Midbrain (tissue), 1 donor: ENCODE measurements around the gene AFAP1L1.
A peak's percentile ranks its signal among the peaks of the same experiment; 100 is the strongest.
"Not testable (repeated sequence)": the region's sequence is repeated elsewhere in the genome, so short reads cannot be mapped to it uniquely, and the experiment has no call there.

ENCODE experiments used
- DNase-seq: peaks from one replicate; lab custom pipeline; 2025; lab: John Stamatoyannopoulos, UW

AFAP1L1 gene

DNA sequence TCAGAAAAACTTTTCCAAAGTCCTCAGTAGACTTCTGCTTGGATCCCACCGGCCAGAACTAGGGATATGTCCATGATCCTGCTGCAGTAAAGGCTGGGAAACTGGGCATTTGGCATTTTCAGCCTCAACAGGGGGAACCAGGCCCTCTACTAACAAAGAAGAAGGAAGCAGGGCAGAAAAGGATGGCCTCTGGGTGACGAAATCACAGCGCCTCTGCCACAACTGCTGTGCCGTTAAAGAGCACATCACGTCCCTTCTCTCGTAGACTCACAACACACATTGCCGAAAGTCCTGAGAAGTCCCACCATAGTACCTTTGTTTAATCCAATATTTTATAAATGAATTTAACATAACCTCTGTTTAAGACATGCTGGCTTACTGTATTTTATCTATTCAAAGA, 10.4 kb upstream of the AFAP1L1 start:
- DNase-seq = no peak

DNA sequence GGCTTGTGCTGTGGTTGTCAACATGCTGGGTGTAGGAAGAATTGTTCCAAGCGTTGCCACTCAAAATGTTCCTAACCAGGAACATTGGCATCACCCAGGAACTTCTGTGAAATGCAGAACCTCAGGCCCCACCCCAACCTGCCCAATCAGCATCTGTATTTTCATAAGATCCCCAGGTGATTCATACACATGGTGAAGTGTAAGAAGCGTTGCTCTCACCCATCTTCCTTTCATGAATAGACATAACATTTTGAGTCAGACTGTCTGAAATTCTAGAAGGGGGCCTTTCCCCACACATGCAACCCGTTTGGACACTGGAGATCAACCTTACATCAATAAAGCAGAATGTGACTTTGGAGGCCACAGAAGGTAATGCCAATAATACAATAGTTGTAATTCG, 9.3 kb upstream of the AFAP1L1 start:
- no peak for DNase-seq

DNA sequence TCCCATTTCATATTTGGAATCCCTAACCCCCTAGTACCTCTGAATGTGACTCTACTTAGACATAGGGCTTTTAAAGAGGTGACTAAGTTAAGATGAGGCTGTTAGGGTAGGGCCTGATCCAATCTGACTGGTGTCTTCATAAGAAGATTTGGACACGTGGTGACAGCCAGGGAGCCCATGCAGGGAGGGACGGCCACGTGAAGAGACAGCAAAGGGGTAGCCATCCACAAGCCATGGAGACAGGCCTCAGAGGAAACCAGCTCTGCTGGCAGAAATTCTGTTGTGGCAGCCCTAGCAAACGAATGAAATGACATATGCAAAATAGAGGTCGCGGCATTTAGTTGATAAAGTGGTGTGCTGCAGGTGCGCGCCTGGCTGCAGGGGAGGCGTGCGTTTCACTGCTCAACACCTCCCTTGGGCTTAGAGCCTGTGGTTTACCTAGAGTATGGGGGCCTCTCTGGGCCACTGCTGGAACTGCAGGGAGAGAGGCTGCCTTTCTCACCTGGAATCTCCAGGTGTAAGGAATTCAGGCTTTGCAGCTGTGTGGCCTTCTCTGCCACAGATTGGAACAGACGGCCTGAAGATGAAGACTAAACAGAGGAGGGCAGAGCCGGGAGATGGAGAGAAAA, 7.1 kb upstream of the AFAP1L1 start:
- DNase-seq = no peak

DNA sequence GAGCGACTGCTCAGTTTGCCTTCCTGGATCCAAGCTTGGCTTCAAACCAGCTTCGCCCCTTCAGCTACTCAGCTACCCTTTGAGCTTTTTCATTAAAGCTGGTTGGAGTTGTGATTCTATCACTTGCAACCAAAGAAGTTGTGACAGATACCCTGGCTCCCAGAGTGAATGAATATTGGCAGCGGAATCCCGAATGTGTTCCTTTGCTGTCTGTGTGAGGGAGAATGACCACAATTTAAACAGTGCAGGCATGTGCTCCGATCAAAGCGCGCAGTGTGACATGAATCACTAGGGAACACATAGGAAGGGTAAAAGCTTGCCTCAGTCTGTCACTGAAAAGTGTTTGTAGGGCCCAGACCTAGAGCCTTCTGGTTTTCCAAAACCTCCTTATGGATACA, 6.6 kb upstream of the AFAP1L1 start:
- DNase-seq = no peak

DNA sequence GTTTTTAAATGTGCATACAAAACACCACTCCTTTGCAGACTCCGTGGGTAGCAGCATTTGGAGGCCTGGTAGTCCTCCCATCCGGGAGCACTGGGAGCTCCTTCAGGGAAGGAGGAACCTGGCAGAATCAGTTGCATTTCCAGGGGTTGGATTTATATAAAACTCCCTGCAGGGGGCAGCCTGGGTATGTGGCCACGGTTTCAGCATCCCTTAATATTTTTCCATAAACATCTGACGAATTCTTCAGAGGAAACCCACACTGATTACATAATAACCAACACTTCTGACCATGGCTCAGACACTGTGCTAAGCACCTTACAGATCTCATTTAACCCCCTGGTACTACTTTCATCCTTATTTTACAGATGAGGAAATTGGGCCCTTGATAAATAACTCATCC, 6.1 kb upstream of the AFAP1L1 start:
- no peak for DNase-seq

DNA sequence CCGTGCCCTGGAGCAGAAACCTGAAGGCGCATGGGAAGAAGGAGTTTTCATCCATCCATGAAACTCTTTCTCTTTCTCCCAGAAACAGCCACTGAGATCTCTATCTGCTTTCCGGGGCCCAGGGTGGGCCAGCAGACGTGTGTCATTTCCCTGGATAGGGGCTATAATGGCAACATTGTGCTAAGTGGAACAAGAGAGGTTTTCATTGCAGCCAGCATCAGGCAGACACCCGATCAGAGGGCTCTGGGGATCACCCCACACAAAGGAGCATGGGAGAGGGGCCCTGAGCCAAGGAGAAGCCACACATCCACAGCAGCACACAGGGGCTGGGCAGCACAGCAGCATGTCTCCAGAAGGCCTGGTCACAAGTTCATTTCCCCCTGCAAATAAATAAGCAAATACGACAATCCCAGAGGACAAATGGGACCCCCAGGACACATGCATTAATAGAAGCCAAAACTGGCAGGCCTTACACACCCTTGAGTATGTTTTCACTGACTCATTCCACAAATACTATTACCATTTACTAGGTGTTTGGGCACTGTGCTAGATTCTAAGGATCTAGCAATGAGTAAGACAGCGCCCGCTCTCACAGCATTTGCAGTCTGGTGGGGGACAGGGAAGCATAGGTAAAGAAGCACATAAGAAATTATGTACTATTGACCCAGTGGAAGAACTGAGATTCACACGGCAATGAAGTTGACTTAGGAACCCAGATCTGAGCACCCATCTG, 4.3 kb upstream of the AFAP1L1 start:
- DNase-seq = peak; percentile 86

DNA sequence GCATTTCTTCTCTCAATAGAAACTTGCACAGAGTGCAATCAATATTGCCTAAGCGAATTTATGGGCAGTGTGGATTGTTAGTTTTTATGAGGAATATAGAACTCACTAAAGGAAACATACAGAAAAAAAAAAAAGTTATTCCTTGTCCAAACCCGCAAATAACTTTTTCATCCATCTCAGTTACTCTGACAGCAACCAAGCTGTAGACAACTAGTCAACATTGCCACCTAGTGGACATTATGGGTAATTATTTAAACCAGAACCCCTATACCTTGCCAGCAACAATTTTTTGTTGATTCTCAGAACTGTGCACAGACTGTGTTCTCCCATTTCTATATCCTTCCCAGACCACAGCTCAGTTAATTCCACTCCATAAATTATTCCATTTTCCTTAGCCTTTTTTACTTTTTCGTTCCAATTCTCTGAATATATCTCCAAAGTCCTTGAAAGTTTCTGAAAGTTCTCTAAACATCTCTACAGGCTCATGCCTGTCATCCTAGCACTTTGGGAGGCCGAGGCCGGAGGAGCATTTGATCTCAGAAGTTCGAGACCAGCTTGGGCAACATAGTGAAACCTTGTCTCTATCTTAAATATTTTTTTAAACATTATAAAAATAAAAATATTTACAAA, 2.6 kb upstream of the AFAP1L1 start:
- peak; percentile 69 for DNase-seq

DNA sequence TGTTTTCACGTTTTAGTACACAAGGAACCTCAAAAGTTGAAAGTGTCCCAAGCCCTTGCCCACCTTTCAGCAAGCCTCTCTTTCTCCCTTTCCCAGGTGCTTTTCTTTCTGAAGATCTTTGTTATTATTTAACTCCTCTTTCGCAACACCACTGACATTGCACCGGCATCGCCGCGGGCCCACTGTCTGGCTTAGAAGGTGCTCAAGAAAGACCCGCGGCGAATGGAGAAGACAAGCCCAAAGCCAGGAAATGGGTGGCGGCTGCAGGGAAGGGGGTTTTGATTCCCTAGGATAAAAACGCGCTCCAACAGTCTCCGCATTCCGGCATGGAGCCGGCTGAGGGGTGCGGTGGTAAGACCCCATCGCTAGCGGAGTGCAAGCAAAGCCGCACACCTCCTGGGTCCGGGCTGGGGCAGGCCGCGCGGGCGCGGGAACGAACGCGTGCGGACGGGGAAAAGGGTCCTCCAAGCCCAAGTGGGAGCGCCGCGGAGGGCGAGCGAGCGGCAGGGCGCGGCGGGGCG, 404 bp upstream of the AFAP1L1 start:
- no peak for DNase-seq

DNA sequence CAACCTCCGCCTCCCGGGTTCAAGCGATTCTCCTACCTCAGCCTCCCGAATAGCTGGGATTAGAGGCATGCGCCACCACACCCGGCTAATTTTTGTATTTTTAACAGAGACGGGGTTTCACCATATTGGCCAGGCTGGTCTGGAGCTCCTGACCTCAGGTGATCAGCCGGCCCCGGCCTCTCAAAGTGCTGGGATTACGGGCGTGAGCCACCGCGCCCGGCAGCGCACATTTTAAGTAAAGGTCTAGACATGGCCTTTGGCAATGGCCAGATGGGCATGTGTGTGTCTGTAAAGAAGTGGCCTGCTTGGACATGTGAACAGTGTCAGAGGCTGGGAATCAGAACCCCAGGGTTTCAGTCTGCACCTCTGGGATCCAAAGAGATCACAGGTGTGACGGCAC, 1.1 kb downstream of the AFAP1L1 start:
- DNase-seq = not testable (repeated sequence)

DNA sequence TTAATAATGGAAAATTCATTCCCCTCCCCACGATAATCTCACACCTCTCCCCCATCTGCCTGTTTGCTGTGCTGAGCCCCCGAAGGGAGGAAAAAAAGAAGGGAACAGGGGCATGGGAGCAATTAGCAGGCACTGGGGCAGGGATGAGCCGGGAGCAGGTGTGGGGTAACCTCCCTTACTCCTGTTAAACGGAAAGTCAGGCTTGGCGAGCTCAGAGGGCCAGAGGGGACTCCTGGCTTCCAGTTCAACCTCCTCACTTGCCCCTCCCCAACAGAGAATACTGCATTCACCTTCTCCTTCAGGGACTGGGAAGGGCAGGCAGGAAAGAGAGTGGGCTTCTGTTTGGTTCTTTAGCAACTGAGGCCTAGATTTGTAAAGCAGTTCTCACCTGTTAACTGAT, 1.6 kb downstream of the AFAP1L1 start:
- DNase-seq = no peak

DNA sequence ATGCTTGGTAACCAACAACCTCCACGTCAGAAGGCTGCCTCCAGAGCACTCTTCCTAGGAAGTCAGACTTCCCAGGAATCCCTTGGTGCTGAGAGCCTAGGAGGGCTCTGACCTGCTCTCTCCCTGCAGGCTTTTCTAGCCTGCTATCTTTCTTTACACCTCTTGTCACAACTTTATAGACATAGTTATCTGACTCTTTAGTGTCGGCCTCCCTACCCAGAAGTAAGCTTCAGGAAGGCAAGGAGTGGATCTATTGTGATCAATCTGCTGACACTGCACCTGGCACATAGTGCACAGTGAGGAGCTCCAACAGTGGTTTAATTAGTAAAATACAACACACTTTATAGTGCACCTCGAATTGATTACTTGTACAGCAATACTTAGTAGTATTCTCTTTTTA, 2.3 kb downstream of the AFAP1L1 start:
- DNase-seq = no peak

DNA sequence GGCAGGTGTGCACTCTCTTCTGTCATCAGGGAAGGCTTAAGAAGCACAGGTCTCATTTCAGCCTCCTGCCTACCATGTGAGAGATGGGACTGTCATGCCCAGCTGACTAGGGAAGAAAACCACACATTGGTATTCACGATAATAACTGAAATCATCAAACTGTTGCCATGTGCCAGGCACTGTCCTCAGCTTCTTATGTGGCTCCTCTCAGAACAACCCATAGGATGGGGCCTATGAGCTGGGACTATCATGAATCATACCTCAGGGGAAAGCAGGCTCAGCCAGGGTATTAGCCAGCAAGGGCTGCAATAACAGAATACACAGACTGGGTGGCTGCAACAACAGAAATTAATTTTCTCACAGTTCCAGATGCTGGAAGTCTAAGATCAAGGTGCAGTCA, 3.3 kb downstream of the AFAP1L1 start:
- DNase-seq = no peak

DNA sequence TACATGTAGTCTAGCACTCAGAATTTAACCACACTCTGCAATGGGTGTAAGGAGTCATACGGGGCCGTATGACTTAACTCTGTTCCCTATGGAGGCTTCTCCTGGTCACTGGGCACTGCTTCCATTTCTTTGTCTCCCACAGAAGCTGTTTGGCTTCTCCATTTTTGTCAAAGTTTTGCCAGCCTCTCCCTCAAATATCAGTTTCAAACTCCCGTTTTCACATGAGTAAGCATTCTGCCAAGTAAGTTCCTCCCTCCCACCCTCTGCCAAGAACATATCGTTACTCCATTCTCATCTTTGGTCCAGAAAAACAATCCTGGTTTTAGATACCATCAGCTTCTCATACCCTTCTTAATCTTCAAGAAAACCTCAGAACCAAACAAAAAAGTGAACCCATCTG, 6.1 kb downstream of the AFAP1L1 start:
- DNase-seq = no peak

DNA sequence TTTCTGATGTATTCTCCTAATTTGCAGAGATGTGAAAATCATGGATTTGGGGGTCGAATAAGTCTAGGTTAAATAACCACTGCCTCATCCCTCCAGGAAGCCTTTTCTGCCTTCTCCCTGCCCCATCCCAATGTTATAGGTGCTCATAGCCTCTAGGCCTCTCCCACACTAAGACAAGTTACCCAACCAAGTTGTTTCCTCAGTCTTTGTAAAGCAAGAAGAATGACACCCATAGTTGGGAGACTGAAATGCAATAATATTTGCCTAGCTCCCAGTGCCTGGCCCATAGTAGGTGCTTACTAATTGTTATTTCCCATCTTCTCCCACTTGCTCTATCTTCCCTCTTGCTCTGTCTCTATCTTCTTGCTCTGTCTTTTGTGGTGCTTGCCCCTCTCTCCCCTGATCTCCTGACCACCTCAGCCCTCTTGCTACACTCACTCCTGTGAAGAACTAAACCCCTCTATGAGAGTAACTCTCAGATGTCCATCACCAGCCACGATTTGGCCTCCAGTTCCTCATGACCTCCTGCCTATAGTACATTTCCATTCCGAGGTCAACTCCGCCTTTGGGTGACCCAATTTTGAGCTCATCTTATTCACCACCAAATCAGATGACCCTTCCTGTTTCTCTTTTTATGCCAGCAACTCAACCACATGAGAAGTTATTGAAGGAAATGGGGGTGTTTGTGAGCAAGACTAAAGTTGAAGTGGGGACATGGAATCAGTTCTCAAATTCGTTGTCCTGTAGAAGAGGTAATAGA, 7.0 kb downstream of the AFAP1L1 start:
- DNase-seq = no peak

DNA sequence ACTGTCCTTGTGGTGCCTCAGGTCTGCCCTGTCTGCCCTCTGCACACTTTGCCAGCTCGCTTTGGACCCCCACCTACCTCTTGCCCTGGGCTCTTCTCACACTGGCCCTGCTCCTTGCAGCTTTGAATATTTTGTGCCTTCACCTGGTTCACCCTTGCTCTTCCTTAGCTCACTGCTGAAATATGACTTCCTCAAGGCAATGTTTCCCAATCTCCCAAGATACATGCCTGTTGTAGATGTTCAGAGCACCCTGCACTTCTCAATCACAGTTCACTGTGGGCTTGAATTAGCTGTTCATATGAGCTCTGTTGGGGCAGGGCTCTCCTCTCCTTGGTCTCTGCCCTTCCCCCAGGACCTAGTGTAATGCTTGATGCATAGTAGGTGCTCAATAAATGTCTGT, 8.0 kb downstream of the AFAP1L1 start:
- DNase-seq = no peak

DNA sequence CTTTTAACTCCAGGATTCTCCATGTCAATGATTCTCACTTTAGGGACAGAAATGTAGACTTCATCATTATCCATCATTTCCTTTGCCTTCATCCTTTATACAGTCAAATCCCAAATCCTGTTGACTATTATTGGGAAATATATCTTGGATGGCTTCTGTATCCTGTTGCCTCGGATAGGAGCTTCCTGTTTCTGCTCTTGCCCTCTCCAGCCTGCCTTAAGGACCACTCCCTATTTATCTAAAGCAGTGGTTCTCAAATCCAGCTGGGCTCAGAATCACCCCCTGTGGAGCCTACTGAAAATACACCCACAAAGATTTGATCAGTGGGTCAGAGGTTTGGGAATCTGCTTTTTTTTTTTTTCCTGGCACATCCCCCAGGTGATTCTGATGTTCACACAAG, 8.5 kb downstream of the AFAP1L1 start:
- DNase-seq = no peak

DNA sequence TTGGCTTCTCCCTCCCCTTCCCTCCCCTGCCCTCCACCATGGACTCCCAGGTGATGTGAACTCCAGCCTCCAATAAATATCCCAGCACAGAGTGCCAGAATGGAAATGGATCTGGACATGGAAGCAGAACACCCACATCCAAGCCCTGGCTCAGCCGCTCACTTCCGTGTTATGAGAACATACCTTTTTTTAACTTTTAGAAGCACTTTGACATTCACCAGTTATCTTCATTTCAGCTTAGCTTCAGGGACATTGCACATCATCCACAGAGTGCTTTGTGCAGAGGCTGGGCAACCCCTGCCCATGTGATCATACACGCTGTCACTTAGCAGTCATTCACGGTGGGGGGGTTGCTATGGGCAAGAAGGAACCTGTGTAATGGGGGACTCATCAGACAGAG, 9.1 kb downstream of the AFAP1L1 start:
- no peak for DNase-seq

DNA sequence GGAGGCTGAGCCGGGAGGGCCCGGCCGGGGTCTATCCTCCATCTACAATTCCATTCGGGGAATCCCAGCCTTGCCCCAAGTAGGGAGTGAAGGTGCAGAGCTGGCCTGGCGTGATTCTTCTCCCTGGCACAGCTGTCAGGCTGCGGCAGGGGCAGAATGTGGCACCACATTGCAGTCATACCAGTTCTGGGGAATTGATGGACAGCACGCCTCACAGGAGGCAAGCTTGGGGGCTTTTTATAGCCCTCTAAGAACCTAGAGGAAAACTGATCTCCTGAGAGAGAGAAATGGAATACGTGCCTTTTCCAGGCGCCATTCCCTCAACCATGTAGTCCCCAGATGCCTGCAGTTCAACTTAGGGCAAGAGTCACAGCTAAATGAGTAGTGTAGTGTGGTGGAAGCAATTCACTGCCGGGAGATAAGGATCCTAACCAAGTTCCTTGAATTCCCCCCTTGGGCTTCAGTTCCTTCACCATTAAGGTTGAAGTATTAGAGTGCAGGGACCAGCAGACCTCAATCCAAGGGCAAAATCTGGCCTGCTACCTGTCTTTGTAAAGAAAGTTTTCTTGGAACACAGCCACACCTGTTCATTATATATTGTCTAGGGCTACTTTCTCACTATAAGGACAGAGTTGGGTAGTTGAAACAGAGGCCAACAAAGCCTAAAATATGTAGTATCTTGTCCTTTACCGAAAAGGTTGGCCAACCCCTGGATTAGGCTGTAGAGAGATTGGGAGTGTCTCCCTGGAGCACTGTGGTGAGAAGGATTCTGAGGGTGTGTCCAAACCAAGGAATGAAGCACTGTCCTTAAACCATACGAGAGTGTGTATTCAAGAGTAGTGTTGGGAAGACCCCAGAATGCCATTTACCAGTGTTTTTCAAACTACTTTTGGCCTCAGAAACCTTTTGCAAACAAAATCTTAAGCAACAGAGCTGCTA, 10.6 kb downstream of the AFAP1L1 start:
- DNase-seq = no peak

DNA sequence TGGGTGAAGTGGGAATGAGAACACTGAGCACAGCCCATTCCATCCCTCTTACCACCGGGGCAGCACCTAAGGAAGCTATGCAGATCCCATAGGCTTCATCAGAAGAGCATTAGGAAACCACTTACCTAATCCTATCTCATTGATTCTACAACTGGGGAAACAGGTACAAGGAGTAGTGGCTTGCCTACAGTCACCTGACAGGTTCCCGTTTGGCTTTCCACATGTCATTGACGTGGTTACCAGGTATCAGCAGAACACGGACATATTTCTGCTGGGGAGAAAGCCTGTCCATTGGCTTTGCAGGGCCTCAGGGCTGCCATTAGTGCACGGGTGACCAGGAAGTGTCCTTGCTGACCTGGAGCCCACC, 11.3 kb downstream of the AFAP1L1 start:
- DNase-seq = no peak

DNA sequence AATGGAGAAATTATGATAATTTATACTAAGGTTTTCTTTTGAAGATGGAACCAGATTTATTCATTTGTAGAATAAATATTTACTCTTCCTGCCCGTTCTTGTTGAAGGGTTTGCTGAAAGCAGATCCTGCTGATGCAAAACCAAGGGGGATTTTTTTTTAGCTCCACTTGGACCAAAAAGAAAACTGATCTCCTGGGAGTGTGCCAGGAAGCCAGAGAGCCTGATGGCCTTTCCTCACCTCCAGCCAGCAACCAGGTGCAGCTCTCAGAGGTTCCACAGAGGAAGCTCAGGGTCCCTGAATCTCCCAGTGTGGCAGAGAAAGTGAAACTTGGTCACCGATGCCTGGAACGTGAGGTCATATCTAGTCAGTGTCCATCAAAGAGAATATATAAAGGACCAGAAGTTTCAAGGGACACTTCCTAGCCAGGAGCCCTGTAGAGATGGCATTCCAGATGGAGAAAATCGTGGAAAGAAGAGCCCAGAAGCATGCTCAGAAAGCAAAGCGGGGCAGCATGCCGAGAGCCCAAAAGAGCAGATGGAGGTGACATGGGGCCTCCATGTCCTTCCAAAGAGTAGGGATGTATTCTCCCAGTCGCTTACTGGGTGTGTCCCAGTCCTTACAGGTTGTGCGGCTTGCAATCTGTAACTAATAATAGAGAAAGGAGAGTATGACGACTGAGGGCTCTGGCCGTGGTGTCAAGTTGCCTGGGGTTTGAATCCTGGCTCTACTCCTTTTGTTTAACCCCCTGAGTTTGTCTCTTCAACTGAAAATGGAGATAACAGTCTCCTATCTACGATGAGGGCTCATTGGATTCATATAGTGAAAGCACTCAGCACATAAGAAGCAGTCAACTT, 12.2 kb downstream of the AFAP1L1 start:
- no peak for DNase-seq

DNA sequence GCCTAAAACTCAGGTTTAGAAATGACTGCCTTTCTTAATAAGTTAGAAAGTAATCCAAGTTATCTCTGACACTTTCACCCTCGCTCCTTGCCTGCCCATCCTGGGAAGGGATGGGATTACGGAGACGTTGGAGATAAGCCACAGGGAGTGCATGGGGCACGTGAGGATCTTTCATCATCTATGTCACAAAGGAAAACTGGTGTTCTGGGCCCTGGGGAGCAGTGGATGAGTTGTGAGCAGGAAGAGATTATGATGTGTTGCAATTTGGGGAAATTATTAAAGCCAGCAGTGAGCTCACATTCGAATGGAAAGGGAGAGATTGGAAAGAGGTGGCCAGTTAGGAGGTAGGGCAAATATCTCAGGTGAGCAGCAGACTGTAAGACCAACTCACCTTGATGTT, 12.8 kb downstream of the AFAP1L1 start:
- DNase-seq = no peak
